HEK293 (cell line): ENCODE measurements around the gene COL13A1.

Experiments
- CTCF ChIP-seq: fragments of 450-650 bp; formaldehyde crosslinking; IDR thresholded peaks from 2 replicates; pipeline ENCODE4 v1.5.1; 2016; ENCODE audit warnings: missing biosample characterization, missing genetic modification characterization
- ELK4 ChIP-seq: IDR thresholded peaks from 2 replicates; pipeline ENCODE4 v1.6.1; 2011; ENCODE audit warnings: mild to moderate bottlenecking, low read depth, low read length, borderline replicate concordance
- GLIS1 ChIP-seq: fragments of 450-650 bp; formaldehyde crosslinking; IDR thresholded peaks from 2 replicates; pipeline ENCODE4 v1.5.1; 2016; ENCODE audit warnings: missing biosample characterization, missing genetic modification characterization
- PATZ1 ChIP-seq: fragments of 450-650 bp; formaldehyde crosslinking; IDR thresholded peaks from 2 replicates; pipeline ENCODE4 v1.5.1; 2016; ENCODE audit warnings: missing biosample characterization, missing genetic modification characterization
- ZFP69B ChIP-seq: fragments of 450-650 bp; formaldehyde crosslinking; IDR thresholded peaks from 2 replicates; pipeline ENCODE4 v1.5.1; 2016; ENCODE audit warnings: missing biosample characterization, missing genetic modification characterization
- ZNF704 ChIP-seq: fragments of 450-650 bp; formaldehyde crosslinking; IDR thresholded peaks from 2 replicates; pipeline ENCODE4 v1.5.1; 2016; ENCODE audit warnings: missing biosample characterization, missing genetic modification characterization
- ZNF76 ChIP-seq: fragments of 450-650 bp; formaldehyde crosslinking; IDR thresholded peaks from 2 replicates; pipeline ENCODE4; 2016; ENCODE audit warnings: low read depth, missing biosample characterization, missing genetic modification characterization, borderline replicate concordance

- TF ChIP-seq CTCF (tag by site-specific recombination) (no peak), ZFP69B (tag by site-specific recombination) (no peak), ZNF76 (tag by site-specific recombination) (no peak), ELK4 (no peak), ZNF704 (tag by site-specific recombination) (no peak), PATZ1 (tag by site-specific recombination) (no peak), GLIS1 (tag by site-specific recombination) (no peak)
Measured at GRCh38 chr10:69815104-69815503, 13.4 kb downstream of the COL13A1 start.
